HEK293 (cell line): ENCODE results near the gene UNCX.

ENCODE experiments used
- HIC1 ChIP-seq: fragments of 450-650 bp; formaldehyde crosslinking; IDR thresholded peaks from 2 replicates; pipeline ENCODE4 v1.5.1; 2016; ENCODE audit warnings: missing biosample characterization, missing genetic modification characterization
- SP2 ChIP-seq: fragments of 450-650 bp; formaldehyde crosslinking; IDR thresholded peaks from 2 replicates; pipeline ENCODE4 v1.5.1; 2016; ENCODE audit warnings: missing biosample characterization, missing genetic modification characterization
- TRIM28 ChIP-seq: IDR thresholded peaks from 2 replicates; pipeline ENCODE4 v1.6.1; 2011; ENCODE audit warnings: low read length, control low read depth, borderline replicate concordance
- TSHZ1 ChIP-seq: fragments of 450-650 bp; formaldehyde crosslinking; IDR thresholded peaks from 2 replicates; pipeline ENCODE4 v1.5.1; 2016; ENCODE audit warnings: missing biosample characterization, missing genetic modification characterization, borderline replicate concordance
- ZBTB1 ChIP-seq: fragments of 450-650 bp; formaldehyde crosslinking; IDR thresholded peaks from 2 replicates; pipeline ENCODE4 v1.5.1; 2016; ENCODE audit warnings: missing biosample characterization, missing genetic modification characterization
- ZBTB20 ChIP-seq: fragments of 450-650 bp; formaldehyde crosslinking; IDR thresholded peaks from 2 replicates; pipeline ENCODE4 v1.5.1; 2016; ENCODE audit warnings: missing biosample characterization, missing genetic modification characterization
- ZFP41 ChIP-seq: fragments of 450-650 bp; formaldehyde crosslinking; IDR thresholded peaks from 2 replicates; pipeline ENCODE4 v1.5.1; 2016; ENCODE audit warnings: missing biosample characterization, missing genetic modification characterization, borderline replicate concordance
- ZIC2 ChIP-seq: fragments of 450-650 bp; formaldehyde crosslinking; IDR thresholded peaks from 2 replicates; pipeline ENCODE4 v1.5.1; 2016; ENCODE audit warnings: missing biosample characterization, missing genetic modification characterization
- ZNF155 ChIP-seq: fragments of 450-650 bp; formaldehyde crosslinking; IDR thresholded peaks from 2 replicates; pipeline ENCODE4 v1.5.1; 2016; ENCODE audit warnings: missing biosample characterization, missing genetic modification characterization
- ZNF184 ChIP-seq: fragments of 450-650 bp; IDR thresholded peaks from 2 replicates; pipeline ENCODE4 v1.5.1; 2018; ENCODE audit warnings: missing biosample characterization, mild to moderate bottlenecking, missing genetic modification characterization
- ZNF19 ChIP-seq: fragments of 450-650 bp; formaldehyde crosslinking; IDR thresholded peaks from 2 replicates; pipeline ENCODE4; 2016; ENCODE audit warnings: missing biosample characterization, missing genetic modification characterization, low read depth
- ZNF266 ChIP-seq: fragments of 450-650 bp; formaldehyde crosslinking; IDR thresholded peaks from 2 replicates; pipeline ENCODE4 v1.5.1; 2016; ENCODE audit warnings: missing biosample characterization, missing genetic modification characterization, low read depth
- ZNF280C ChIP-seq: fragments of 450-650 bp; formaldehyde crosslinking; IDR thresholded peaks from 2 replicates; pipeline ENCODE4 v1.5.1; 2016; ENCODE audit warnings: missing biosample characterization, missing genetic modification characterization
- ZNF292 ChIP-seq: fragments of 450-650 bp; formaldehyde crosslinking; IDR thresholded peaks from 2 replicates; pipeline ENCODE4 v1.5.1; 2016; ENCODE audit warnings: low read depth, missing biosample characterization, missing genetic modification characterization, borderline replicate concordance
- ZNF341 ChIP-seq: fragments of 450-650 bp; formaldehyde crosslinking; IDR thresholded peaks from 2 replicates; pipeline ENCODE4; 2016; ENCODE audit warnings: low read depth, missing biosample characterization, missing genetic modification characterization
- ZNF366 ChIP-seq: fragments of 450-650 bp; formaldehyde crosslinking; conservative IDR thresholded peaks from 2 replicates; pipeline ENCODE4 v1.5.1; 2016; ENCODE audit warnings: missing biosample characterization, missing genetic modification characterization
- ZNF391 ChIP-seq: fragments of 450-650 bp; formaldehyde crosslinking; IDR thresholded peaks from 2 replicates; pipeline ENCODE4 v1.5.1; 2016; ENCODE audit warnings: low read depth, missing biosample characterization, missing genetic modification characterization, borderline replicate concordance
- ZNF398 ChIP-seq: fragments of 450-650 bp; formaldehyde crosslinking; IDR thresholded peaks from 2 replicates; pipeline ENCODE4 v1.5.1; 2017; ENCODE audit warnings: missing biosample characterization, missing genetic modification characterization
- ZNF501 ChIP-seq: fragments of 450-650 bp; formaldehyde crosslinking; IDR thresholded peaks from 2 replicates; pipeline ENCODE4 v1.5.1; 2016; ENCODE audit warnings: missing biosample characterization, missing genetic modification characterization
- ZNF514 ChIP-seq: fragments of 450-650 bp; formaldehyde crosslinking; IDR thresholded peaks from 2 replicates; pipeline ENCODE4 v1.5.1; 2016; ENCODE audit warnings: missing biosample characterization, missing genetic modification characterization
- ZNF530 ChIP-seq: fragments of 450-650 bp; formaldehyde crosslinking; IDR thresholded peaks from 2 replicates; pipeline ENCODE4 v1.5.1; 2016; ENCODE audit warnings: low read depth, missing biosample characterization, missing genetic modification characterization
- ZNF549 ChIP-seq: fragments of 450-650 bp; IDR thresholded peaks from 2 replicates; pipeline ENCODE4 v1.5.1; 2018; ENCODE audit warnings: missing biosample characterization, missing genetic modification characterization, mild to moderate bottlenecking, inconsistent platforms, moderate library complexity
- ZNF560 ChIP-seq: fragments of 450-650 bp; formaldehyde crosslinking; IDR thresholded peaks from 2 replicates; pipeline ENCODE4 v1.5.1; 2017; ENCODE audit warnings: missing biosample characterization, missing genetic modification characterization, borderline replicate concordance
- ZNF626 ChIP-seq: fragments of 450-650 bp; sonication (Bioruptor Pico); formaldehyde crosslinking; IDR thresholded peaks from 2 replicates; pipeline ENCODE4 v1.5.1; 2018; ENCODE audit warnings: missing biosample characterization, missing genetic modification characterization, inconsistent platforms
- ZNF654 ChIP-seq: fragments of 450-650 bp; formaldehyde crosslinking; IDR thresholded peaks from 2 replicates; pipeline ENCODE4 v1.5.1; 2016; ENCODE audit warnings: low read depth, missing biosample characterization, missing genetic modification characterization
- ZNF692 ChIP-seq: fragments of 450-650 bp; formaldehyde crosslinking; IDR thresholded peaks from 2 replicates; pipeline ENCODE4 v1.5.1; 2016; ENCODE audit warnings: missing biosample characterization, missing genetic modification characterization
- ZNF76 ChIP-seq: fragments of 450-650 bp; formaldehyde crosslinking; IDR thresholded peaks from 2 replicates; pipeline ENCODE4; 2016; ENCODE audit warnings: low read depth, missing biosample characterization, missing genetic modification characterization, borderline replicate concordance
- ZNF768 ChIP-seq: fragments of 450-650 bp; formaldehyde crosslinking; IDR thresholded peaks from 2 replicates; pipeline ENCODE4 v1.5.1; 2018; ENCODE audit warnings: missing biosample characterization, mild to moderate bottlenecking, missing genetic modification characterization
- ZNF777 ChIP-seq: fragments of 450-650 bp; formaldehyde crosslinking; IDR thresholded peaks from 2 replicates; pipeline ENCODE4 v1.5.1; 2017; ENCODE audit warnings: missing biosample characterization, missing genetic modification characterization, borderline replicate concordance

Gene UNCX

GRCh38 chr7:1227814-1228544 lies 4.7 kb upstream of the UNCX start (continued):
- TF ChIP-seq ZBTB1 (tag by site-specific recombination) (no peak), ZNF280C (tag by site-specific recombination) (no peak), ZNF777 (tag by site-specific recombination) (no peak), HIC1 (no peak), ZNF391 (tag by site-specific recombination) (no peak), ZNF184 (no peak), ZNF341 (tag by site-specific recombination) (no peak), ZNF626 (no peak), ZNF768 (tag by site-specific recombination) (no peak), SP2 (tag by site-specific recombination) (peak; percentile 33), ZBTB20 (tag by site-specific recombination) (peak; percentile 51; the same call in 1 of the 2 replicates), ZNF266 (tag by site-specific recombination) (no peak), ZNF692 (no peak), ZNF366 (tag by site-specific recombination) (peak; percentile 42; the same call in 1 of the 2 replicates), TRIM28 (no peak), ZNF514 (no peak), ZNF501 (tag by site-specific recombination) (no peak), ZNF155 (tag by site-specific recombination) (no peak), ZIC2 (tag by site-specific recombination) (peak; percentile 76), ZFP41 (tag by site-specific recombination) (no peak), ZNF19 (no peak), ZNF654 (tag by site-specific recombination) (no peak), ZNF549 (tag by site-specific recombination) (no peak), TSHZ1 (tag by site-specific recombination) (no peak), ZNF560 (no peak), ZNF530 (tag by site-specific recombination) (no peak), ZNF76 (no peak), ZNF292 (tag by site-specific recombination) (no peak), ZNF398 (tag by site-specific recombination) (peak; percentile 80)
